WTC11 (cell line): Measurements from ENCODE around the gene COMMD10. TPM values are rescaled to one million over a fixed set of nuclear protein-coding genes. Genes with fewer than 3 reads are reported as not detected.

ENCODE experiments used
- ATAC-seq: fragments of 200-7000 bp; cut with Tn5 transposase; 2 replicates; pipeline ENCODE4 v1.10.0; 2021; ENCODE audit warnings: mild to moderate bottlenecking, moderate library complexity
- CTCF ChIA-PET: fragments of 300-600 bp; sonication (Branson Sonifier 250); formaldehyde crosslinking; loops from one replicate; lab custom pipeline; 2021; ENCODE audit warnings: antibody characterized with exemption; lab: Charles Lee
- POLR2A ChIA-PET: fragments of 350-600 bp; sonication (Branson Sonifier 250); formaldehyde crosslinking; loops from one replicate; lab custom pipeline; 2021; ENCODE audit warnings: antibody characterized with exemption; lab: Charles Lee
- DNase-seq: peaks from one replicate; pipeline ENCODE4 v3.0.0; 2021; ENCODE audit warnings: low spot score
- H3K27ac Mint-ChIP-seq: 2 replicates; pipeline ENCODE4 v1.8.0; 2021; ENCODE audit warnings: mixed read lengths
- H3K27me3 Mint-ChIP-seq: 2 replicates; pipeline ENCODE4 v1.8.0; 2021; ENCODE audit warnings: low read depth, mild to moderate bottlenecking, moderate library complexity, mixed read lengths
- H3K36me3 Mint-ChIP-seq: 2 replicates; pipeline ENCODE4 v1.8.0; 2021; ENCODE audit warnings: mixed read lengths
- H3K4me1 Mint-ChIP-seq: 2 replicates; pipeline ENCODE4 v1.8.0; 2022; ENCODE audit warnings: mixed read lengths
- H3K4me3 Mint-ChIP-seq: 2 replicates; pipeline ENCODE4 v1.8.0; 2021; ENCODE audit warnings: mild to moderate bottlenecking, moderate library complexity, mixed read lengths
- H3K9me3 Mint-ChIP-seq: 2 replicates; pipeline ENCODE4 v1.8.0; 2021; ENCODE audit warnings: mixed read lengths
- AR ChIP-seq: fragments of 250-450 bp; sonication (Bioruptor Pico); IDR thresholded peaks from 2 replicates; pipeline ENCODE4 v1.9.0; 2021; ENCODE audit warnings: mild to moderate bottlenecking
- E2F4 ChIP-seq: sonication (generic); formaldehyde crosslinking; IDR thresholded peaks from 2 replicates; pipeline ENCODE4 v1.8.1; 2022; ENCODE audit warnings: low read depth, mild to moderate bottlenecking, moderate library complexity, missing genetic modification reagents, borderline replicate concordance
- ESRRA ChIP-seq: sonication (generic); formaldehyde crosslinking; IDR thresholded peaks from 2 replicates; pipeline ENCODE4 v1.8.1; 2022; ENCODE audit warnings: mild to moderate bottlenecking, missing genetic modification reagents, borderline replicate concordance
- FOXJ3 ChIP-seq: sonication (generic); formaldehyde crosslinking; IDR thresholded peaks from 2 replicates; pipeline ENCODE4 v1.9.0; 2021; ENCODE audit warnings: missing genetic modification reagents, mild to moderate bottlenecking, borderline replicate concordance
- FOXP4 ChIP-seq: sonication (generic); formaldehyde crosslinking; IDR thresholded peaks from 2 replicates; pipeline ENCODE4 v1.8.0; 2022; ENCODE audit warnings: mild to moderate bottlenecking, missing genetic modification reagents
- GABPB1 ChIP-seq: sonication (generic); formaldehyde crosslinking; IDR thresholded peaks from 2 replicates; pipeline ENCODE4 v1.8.1; 2023; ENCODE audit warnings: mild to moderate bottlenecking, missing genetic modification reagents
- GRHL2 ChIP-seq: fragments of 250-450 bp; sonication (Bioruptor Pico); IDR thresholded peaks from 2 replicates; pipeline ENCODE4 v1.8.0; 2022; ENCODE audit warnings: mild to moderate bottlenecking, moderate library complexity; ENCODE audit not compliant: insufficient replicate concordance, severe bottlenecking
- JAZF1 ChIP-seq: fragments of 250-450 bp; sonication (Bioruptor Pico); IDR thresholded peaks from 2 replicates; pipeline ENCODE4 v1.9.0; 2021; ENCODE audit warnings: moderate library complexity, mild to moderate bottlenecking, inconsistent platforms
- JUN ChIP-seq: sonication (generic); formaldehyde crosslinking; IDR thresholded peaks from 2 replicates; pipeline ENCODE4 v1.8.0; 2023; ENCODE audit warnings: mild to moderate bottlenecking, missing genetic modification reagents
- KAT7 ChIP-seq: sonication (generic); formaldehyde crosslinking; IDR thresholded peaks from 2 replicates; pipeline ENCODE4 v1.8.1; 2023; ENCODE audit warnings: missing genetic modification reagents, mild to moderate bottlenecking, borderline replicate concordance
- MLX ChIP-seq: sonication (generic); formaldehyde crosslinking; IDR thresholded peaks from 2 replicates; pipeline ENCODE4 v1.8.1; 2023; ENCODE audit warnings: mild to moderate bottlenecking, missing genetic modification reagents, moderate library complexity
- MYBL2 ChIP-seq: sonication (generic); formaldehyde crosslinking; IDR thresholded peaks from 2 replicates; pipeline ENCODE4 v1.8.1; 2023; ENCODE audit warnings: mild to moderate bottlenecking, moderate library complexity, missing genetic modification reagents
- NR1H2 ChIP-seq: sonication (generic); formaldehyde crosslinking; IDR thresholded peaks from 2 replicates; pipeline ENCODE4 v1.9.0; 2021; ENCODE audit warnings: mild to moderate bottlenecking, moderate library complexity, missing genetic modification reagents
- PRDM15 ChIP-seq: sonication (generic); formaldehyde crosslinking; IDR thresholded peaks from 2 replicates; pipeline ENCODE4 v1.8.0; 2022; ENCODE audit warnings: missing genetic modification reagents
- RELA ChIP-seq: sonication (generic); formaldehyde crosslinking; IDR thresholded peaks from 2 replicates; pipeline ENCODE4 v1.8.1; 2022; ENCODE audit warnings: missing genetic modification reagents, mild to moderate bottlenecking, borderline replicate concordance
- RORB ChIP-seq: fragments of 250-450 bp; sonication (Bioruptor Pico); IDR thresholded peaks from 2 replicates; pipeline ENCODE4 v1.9.0; 2021; ENCODE audit warnings: mild to moderate bottlenecking
- SMAD3 ChIP-seq: sonication (generic); formaldehyde crosslinking; IDR thresholded peaks from 2 replicates; pipeline ENCODE4 v1.8.0; 2022; ENCODE audit warnings: missing genetic modification reagents, mild to moderate bottlenecking, borderline replicate concordance
- SOX15 ChIP-seq: fragments of 250-450 bp; sonication (Bioruptor Pico); IDR thresholded peaks from 2 replicates; pipeline ENCODE4 v1.9.0; 2021; ENCODE audit warnings: mild to moderate bottlenecking
- TEAD4 ChIP-seq: sonication (generic); formaldehyde crosslinking; IDR thresholded peaks from 2 replicates; pipeline ENCODE4 v1.8.0; 2022; ENCODE audit warnings: mild to moderate bottlenecking, missing genetic modification reagents
- ZBTB21 ChIP-seq: sonication (generic); formaldehyde crosslinking; IDR thresholded peaks from 2 replicates; pipeline ENCODE4 v1.8.1; 2023; ENCODE audit warnings: mild to moderate bottlenecking, missing genetic modification reagents, borderline replicate concordance
- ZNF317 ChIP-seq: sonication (generic); formaldehyde crosslinking; IDR thresholded peaks from 2 replicates; pipeline ENCODE4 v1.8.1; 2023; ENCODE audit warnings: low read depth, mild to moderate bottlenecking, moderate library complexity, missing genetic modification reagents, borderline replicate concordance
- ZNF396 ChIP-seq: fragments of 250-450 bp; sonication (Bioruptor Pico); IDR thresholded peaks from 2 replicates; pipeline ENCODE4 v1.8.0; 2021; ENCODE audit warnings: mild to moderate bottlenecking, moderate library complexity, borderline replicate concordance
- ZNF423 ChIP-seq: fragments of 250-450 bp; sonication (Bioruptor Pico); IDR thresholded peaks from 2 replicates; pipeline ENCODE4 v2.1.2; 2022; ENCODE audit warnings: mild to moderate bottlenecking, moderate library complexity
- total RNA-seq: library from RNA; stranded (reverse); gene quantifications from 3 replicates; pipeline ENCODE4 v1.2.3, GENCODE V29; 2021

COMMD10 gene
- total RNA-seq, 1 experiment from 2014 or later = 34.5 TPM

- TF ChIP-seq PRDM15 (CRISPR knock-in tag) = no peak
- no peak for TF ChIP-seq FOXJ3 (CRISPR knock-in tag)
- TF ChIP-seq AR (CRISPR knock-in tag) = no peak
- TF ChIP-seq KAT7 (CRISPR knock-in tag) = no peak
- no peak for TF ChIP-seq GABPB1 (CRISPR knock-in tag)
- TF ChIP-seq ZBTB21 (CRISPR knock-in tag) = no peak
- no peak for TF ChIP-seq TEAD4 (CRISPR knock-in tag)
- TF ChIP-seq JAZF1 = no peak
- TF ChIP-seq ZNF396 (CRISPR knock-in tag) = no peak
- no peak for TF ChIP-seq ZNF423 (CRISPR knock-in tag)
- TF ChIP-seq ESRRA = no peak
- no peak for TF ChIP-seq MYBL2 (CRISPR knock-in tag)
- TF ChIP-seq RORB (CRISPR knock-in tag) = no peak
- TF ChIP-seq ZNF317 = no peak
These were observed 215.2 kb downstream of the COMMD10 start (continued) for GRCh38 chr5:116299746-116300640.

- POLR2A ChIA-PET = no interaction called here
- no peaks in the 10 kb centered on the region for H3K27me3 Mint-ChIP-seq
- H3K36me3 Mint-ChIP-seq = peaks cover 29% of the 10 kb centered on the region
- TF ChIP-seq JUN (CRISPR knock-in tag) = no peak
- no peak for TF ChIP-seq FOXP4 (CRISPR knock-in tag)
- no peak for TF ChIP-seq SMAD3 (CRISPR knock-in tag)
- TF ChIP-seq MLX (CRISPR knock-in tag) = no peak
- no peak for TF ChIP-seq SOX15
- TF ChIP-seq GRHL2 (CRISPR knock-in tag) = no peak
- TF ChIP-seq E2F4 = no peak
- TF ChIP-seq ESRRA = no peak
- no peak for TF ChIP-seq ZNF396 (CRISPR knock-in tag)
- TF ChIP-seq NR1H2 (CRISPR knock-in tag) = no peak
- no peak for TF ChIP-seq RELA (CRISPR knock-in tag)
- TF ChIP-seq AR (CRISPR knock-in tag) = no peak
These were observed 216.3 kb downstream of the COMMD10 start for GRCh38 chr5:116301110-116301509.

More at GRCh38 chr5:116301110-116301509, 216.3 kb downstream of the COMMD10 start:
- Mint-ChIP-seq H3K4me3 (no peak overlapping the region), H3K4me1 (peaks cover 18% of the 10 kb centered on the region), H3K9me3 (peaks cover 9% of the 10 kb centered on the region), H3K27ac (no peak overlapping the region)
- CTCF ChIA-PET = no interaction called here
- ATAC-seq (no peak), DNase-seq (no peak)
